MV-4-11 (cell line): ENCODE results near the gene CDK9.
A peak's percentile ranks its signal among the peaks of the same experiment; 100 is the strongest.
"Not testable (repeated sequence)": the region's sequence is repeated elsewhere in the genome, so short reads cannot be mapped to it uniquely, and the experiment has no call there.

Experiments
- DNase-seq: peaks from one replicate; lab custom pipeline; 2025; lab: John Stamatoyannopoulos, UW

The CDK9 gene

DNA sequence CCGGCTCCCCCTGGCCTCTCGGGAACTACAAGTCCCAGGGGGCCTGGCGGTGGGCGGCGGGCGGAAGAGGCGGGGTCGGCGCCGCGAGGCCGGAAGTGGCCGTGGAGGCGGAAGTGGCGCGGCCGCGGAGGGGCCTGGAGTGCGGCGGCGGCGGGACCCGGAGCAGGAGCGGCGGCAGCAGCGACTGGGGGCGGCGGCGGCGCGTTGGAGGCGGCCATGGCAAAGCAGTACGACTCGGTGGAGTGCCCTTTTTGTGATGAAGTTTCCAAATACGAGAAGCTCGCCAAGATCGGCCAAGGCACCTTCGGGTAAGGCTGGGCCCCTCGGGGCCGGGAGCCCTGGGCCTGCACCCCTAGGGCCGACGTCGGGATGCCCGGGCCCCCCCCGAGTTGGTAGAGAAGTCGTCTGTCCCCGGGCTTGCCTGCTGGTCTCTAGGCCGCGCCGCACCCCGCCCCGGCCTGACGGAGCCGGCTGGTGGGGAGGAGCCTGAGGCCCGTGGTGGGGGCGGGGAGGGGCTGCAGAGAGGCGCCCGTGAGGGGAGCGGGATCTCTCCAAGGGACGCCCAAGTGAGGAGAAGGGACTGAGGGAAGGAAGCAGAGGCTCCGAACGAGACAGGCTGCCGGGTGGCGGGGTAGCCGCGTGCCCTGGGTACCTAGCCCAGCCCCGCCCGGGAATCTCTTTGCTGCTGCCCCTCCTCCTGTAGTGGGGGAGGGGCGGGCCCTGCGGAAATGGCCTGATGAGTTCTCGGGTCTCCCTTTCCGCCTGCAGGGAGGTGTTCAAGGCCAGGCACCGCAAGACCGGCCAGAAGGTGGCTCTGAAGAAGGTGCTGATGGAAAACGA is at the start of gene CDK9:
TSS of gene CDK9 (plus strand) at position 102 of the 840 bp plus-strand sequence. CDS start at position 217, 115 bp downstream.
- peak; percentile 75 for DNase-seq

- no peak for DNase-seq
Observed at GRCh38 chr9:127738666-127739065, 47.2 kb upstream of the CDK9 start.

DNA sequence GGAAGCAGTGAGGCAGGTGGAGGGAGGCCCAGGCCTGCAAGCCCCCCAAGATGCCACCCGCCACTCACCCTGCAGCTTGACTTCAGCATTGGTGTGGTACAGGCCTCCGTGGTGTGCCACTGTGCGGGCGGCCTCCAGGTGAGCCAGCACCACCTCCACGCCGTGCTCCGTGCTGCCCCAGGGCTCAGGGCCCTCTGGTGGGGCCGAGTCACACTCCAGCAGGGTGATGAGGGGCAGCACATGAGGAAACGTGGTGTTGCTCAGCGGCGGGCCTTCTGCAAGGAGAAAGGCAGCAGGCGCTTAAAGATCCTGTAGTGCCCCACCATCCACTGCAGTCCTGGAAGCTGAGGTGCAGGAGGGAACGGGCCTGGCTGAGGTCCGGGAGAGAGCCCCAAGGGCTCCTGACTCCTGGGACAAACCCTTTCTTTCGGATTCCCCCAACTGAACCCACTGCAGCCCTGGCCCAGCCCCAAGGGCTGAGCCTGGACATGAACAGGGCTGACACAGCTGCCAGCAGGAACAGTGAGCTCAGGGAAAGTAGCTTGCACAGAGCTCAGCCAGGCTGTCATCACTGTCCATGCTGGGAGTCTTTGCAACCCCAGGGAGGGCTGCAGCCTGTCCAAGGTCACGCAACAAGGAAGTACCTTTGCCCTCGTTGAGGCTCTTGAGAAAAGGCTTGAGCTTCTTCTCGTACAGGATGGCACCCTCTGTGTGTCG is 46.1 kb upstream of the CDK9 start:
- DNase-seq: peak; percentile 26

- DNase-seq: no peak
Observed at GRCh38 chr9:127741831-127742434, 43.9 kb upstream of the CDK9 start.

- DNase-seq: no peak
Observed at GRCh38 chr9:127742435-127743088, 43.3 kb upstream of the CDK9 start.

DNA sequence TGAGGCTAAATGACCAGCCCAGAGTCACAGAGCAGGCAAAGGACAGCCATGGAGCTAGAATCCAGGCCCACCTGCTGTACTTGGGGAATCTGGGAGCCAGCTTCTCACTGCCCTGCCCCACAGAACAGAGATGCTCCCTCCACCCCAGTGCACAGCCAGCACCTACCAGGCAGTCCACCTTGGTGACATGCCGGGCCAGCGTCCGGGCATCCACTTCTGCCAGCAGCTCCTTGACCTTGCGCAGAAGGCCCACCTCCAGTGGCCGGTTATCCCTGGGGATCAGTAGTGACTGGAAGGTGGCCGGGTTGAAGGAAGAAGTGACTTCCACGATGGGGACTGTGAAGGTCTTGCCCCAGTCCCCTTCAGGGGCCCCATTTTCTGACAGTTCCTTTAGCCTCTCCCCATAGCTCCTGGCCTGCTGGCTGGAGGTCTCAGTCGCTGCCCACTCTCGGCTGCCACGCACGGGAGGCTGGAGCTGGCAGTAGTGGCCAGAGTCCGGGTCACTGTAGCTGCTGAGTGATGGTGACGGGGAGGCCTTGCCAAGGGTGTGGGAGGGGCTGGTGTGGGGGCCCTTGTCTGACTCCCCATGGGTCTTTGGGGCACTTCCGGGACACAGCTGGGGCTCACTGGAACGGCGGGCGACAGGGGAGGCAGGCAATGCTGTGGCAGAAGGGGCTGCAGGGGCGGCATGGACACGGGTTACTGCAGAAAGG is 41.3 kb upstream of the CDK9 start:
- no peak for DNase-seq

GRCh38 chr9:127746959-127747569 is 38.8 kb upstream of the CDK9 start:
- DNase-seq: no peak

GRCh38 chr9:127749090-127749787 is 36.6 kb upstream of the CDK9 start:
- DNase-seq: no peak

DNA sequence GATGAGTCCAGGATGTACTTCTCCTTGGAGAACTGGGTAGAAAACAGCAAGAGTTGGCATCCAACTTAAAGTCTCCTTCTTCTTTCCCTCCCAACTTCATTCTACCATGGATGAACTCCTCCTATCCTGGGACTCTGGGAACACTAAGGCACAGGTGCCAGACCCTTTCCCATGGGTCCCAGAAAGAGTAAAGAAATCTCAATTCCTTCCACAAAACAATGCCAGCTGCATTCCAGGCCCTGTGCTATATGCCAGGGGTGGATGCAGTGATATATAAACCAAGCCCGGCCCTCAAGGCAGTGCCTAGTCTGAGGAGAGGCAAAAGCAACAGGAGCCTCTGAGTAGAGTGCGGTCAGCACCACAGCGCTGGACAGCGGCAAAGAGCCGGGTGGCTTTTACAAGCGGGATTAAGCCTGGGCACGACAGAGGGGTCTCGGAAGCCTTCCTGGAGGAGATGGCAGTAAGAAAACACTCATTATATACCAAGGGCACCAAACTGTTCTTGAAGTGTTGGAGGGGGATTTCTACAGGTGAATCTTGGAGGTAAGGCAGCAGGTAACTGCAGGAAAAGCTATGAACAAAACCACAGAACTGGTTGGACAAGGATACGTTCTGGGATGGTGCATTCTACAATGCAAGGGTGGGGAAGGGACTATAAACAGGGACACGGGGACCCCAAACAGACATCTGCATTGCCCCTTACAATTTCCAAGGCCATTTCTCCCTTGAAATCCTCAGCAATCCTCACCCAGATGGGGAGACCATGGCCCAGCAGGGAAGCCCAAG is 34.4 kb upstream of the CDK9 start:
- no peak for DNase-seq

DNA sequence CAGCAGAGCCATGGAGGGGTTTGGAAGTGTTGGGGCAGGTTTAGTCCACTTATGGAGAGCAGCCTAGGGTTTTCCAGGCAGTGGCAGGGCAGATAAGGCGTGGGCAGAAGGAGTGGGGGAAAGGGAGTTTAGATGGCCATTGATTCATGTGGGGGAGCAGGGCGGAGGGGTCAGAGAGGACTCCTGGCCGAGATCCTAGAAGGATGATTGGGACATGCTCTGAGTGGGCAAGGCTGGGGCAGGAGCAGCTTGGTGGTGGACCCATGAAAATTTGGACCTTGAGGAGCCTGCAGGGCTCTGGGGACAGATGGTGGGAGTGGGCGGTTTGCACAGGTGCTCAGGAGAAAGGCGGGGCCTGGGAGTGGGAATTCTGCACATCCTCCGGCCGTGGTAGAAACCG is 32.7 kb upstream of the CDK9 start:
- DNase-seq: no peak

DNA sequence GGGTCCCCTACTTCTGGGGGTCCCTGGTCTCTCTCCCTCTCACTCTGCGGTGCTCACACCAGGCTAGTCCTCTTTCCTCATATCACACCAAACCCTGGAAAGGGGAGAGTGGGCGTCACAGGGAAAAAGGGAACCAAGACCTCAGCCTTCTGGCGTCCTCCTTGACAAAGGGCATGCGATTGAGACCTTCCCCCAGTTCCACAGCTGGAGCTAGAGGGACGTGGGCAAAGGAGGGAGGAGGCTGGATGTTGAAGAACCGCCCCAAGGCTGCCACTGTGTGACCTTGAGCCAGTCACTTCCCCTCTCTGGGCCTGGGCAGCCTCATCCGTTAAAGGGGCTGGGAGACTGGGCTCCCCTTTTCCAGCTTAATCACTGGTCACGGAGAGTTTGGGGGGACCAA is 32.2 kb upstream of the CDK9 start:
- DNase-seq: no peak

DNA sequence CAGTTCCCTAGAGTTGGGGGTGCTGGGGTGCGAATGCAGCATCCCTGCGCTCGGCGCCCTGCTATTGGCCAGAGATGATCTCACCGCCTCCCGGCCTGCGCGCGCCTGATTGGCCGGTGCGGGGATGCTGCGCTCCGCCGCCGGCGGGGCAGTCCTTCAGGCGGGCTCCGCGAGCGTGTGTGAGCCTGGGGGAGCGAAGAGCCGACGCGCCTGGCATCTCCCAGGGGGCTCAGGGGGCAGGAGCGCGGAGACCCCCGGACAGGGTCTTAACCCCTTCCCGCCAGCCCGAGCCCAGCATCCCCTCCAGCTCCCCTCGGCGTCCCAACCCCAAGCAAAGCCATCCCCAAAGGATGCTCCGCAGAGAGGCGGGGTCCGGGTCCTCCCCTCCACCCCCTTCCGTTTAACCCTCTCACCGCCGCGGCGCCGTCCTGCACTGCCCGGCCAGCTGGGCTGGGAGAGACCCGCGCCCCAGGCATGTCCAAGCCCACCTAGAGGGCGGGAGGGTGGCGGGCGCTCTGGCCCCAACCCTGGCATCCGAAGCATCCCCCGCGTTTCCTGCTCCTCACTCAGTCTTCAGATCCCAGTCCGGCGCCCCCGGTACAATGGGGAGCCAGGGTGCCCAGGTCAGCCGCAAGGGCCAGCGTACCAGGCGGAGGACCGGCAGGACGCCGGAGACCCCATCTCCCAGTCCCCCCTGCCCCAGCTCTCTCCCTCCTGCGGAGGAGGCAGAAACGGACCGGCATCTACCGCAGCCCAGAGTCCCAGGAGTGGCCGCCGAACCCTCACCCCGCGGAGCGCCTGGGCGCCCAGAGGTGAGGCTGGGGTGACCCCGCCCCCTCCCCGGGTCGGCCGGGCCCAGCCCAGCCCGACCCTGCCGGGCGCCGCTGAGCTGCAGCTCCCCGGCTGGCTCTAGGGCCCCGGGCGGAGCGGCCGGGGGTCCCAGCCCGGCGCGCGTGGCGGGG is 31.5 kb upstream of the CDK9 start:
- DNase-seq: no peak

GRCh38 chr9:127755061-127756060 is 30.5 kb upstream of the CDK9 start:
- no peak for DNase-seq

DNA sequence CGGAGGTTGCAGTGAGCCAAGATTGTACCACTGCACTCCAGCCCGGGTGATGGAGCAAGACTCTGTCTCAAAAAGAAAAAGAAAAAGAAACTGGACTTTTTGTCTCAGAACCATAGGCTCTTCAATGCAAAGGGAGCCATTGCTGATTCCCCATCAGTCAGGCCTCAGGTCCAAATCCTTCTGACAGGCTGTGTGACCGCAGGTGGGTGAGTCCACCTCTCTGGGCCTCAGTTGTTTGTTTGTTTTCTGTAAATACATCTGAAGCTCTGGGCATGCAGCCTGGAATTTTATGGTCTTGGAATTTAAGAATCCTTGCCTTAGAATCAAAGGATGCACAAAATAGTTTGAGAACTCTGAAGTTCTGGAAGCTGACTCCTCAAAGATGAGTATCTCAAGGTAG is 29.6 kb upstream of the CDK9 start:
- DNase-seq: no peak

DNA sequence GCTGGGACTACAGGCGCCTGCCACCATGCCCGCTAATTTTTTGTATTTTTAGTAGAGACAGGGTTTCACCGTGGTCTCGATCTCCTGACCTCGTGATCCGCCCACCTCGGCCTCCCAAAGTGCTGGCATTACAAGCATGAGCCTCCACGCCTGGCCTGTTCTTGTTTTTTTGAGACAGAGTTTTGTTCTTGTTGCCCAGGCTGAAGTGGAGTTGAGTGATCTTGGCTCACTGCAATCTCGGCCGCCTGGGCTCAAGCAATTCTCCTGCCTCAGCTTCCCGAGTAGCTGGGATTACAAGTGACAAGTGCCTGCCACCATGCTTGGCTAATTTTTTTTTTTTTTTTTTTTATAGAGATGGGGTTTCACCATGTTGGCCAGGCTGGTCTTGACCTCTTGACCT is 29.1 kb upstream of the CDK9 start:
- not testable (repeated sequence) for DNase-seq

GRCh38 chr9:127758843-127759242 is 27.0 kb upstream of the CDK9 start:
- DNase-seq: no peak

- DNase-seq: no peak
Observed at GRCh38 chr9:127761061-127761460, 24.8 kb upstream of the CDK9 start.
